ENCODE data around the gene PSMD7.
"Not testable (repeated sequence)": the region's sequence is repeated elsewhere in the genome, so short reads cannot be mapped to it uniquely, and the experiment has no call there.

PSMD7 gene

DNA sequence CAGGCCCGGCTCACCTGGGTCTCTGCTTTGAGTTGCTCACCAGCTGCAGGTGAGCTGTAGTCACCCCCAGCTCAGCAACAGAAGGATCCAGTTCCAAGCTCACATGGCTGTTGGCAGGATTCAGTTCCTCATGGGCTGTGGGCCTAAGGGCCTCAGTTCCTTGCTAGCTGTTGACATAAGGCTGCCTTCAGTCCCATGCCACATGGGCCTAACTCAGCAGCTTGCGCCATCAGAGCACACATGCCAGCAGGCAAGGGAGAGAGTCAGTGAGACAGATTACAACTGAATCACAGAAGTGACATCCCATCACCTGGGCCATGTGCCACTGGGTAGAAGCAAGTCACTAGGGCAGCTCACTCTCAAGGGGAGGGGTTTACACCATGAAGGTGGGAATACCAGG is 24.7 kb downstream of the PSMD7 start:
- no peak overlapping the region for H3K9ac ChIP-seq (ENCODE audit: low read depth, low read length)
- no peak overlapping the region for H3K27ac ChIP-seq (ENCODE audit: low read depth, low read length)
- peaks cover 12% of the 10 kb centered on the region for H3K36me3 ChIP-seq (ENCODE audit: insufficient read depth, low read length)
- H3K27me3 ChIP-seq (ENCODE audit: insufficient read depth, low read length), result no peaks in the 10 kb centered on the region
- H3K9me3 ChIP-seq (ENCODE audit: insufficient read depth, low read depth, low read length), result no peaks in the 10 kb centered on the region
- no peak overlapping the region for H3K4me3 ChIP-seq (ENCODE audit: low read length)
- WGBS, result 95% methylated on average over 2 of the region's 2 CpGs
- H3K4me1 ChIP-seq (ENCODE audit: insufficient read depth, low read length), result no peaks in the 10 kb centered on the region

DNA sequence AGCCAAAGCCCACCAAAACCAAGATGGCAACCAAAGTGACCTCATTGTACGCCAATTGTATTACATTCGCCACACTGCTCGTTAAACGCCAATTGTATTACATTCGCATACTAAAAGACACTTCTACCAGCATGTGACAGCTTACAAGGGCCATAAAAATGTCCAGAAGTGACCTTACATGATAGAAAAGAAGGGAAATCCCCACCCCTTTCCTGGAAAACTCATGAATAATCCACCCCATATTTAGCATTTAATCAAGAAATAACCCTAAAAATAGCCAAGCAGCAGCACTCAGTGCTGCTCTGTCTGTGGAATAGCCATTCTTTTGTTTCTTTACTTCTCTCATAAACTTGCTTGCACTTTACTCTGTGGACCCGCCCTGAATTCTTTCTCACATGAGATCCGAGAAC is 25.7 kb downstream of the PSMD7 start:
- Histone ChIP-seq H3K27me3 (ENCODE audit: insufficient read depth, low read length) (no peaks in the 10 kb centered on the region), H3K27ac (ENCODE audit: low read depth, low read length) (no peak overlapping the region), H3K4me1 (ENCODE audit: insufficient read depth, low read length) (no peaks in the 10 kb centered on the region), H3K4me3 (ENCODE audit: low read length) (no peak overlapping the region), H3K9ac (ENCODE audit: low read depth, low read length) (no peak overlapping the region), H3K9me3 (ENCODE audit: insufficient read depth, low read depth, low read length) (no peaks in the 10 kb centered on the region), H3K36me3 (ENCODE audit: insufficient read depth, low read length) (peaks cover 20% of the 10 kb centered on the region)
- WGBS, result 92% methylated on average over 7 of the region's 7 CpGs

DNA sequence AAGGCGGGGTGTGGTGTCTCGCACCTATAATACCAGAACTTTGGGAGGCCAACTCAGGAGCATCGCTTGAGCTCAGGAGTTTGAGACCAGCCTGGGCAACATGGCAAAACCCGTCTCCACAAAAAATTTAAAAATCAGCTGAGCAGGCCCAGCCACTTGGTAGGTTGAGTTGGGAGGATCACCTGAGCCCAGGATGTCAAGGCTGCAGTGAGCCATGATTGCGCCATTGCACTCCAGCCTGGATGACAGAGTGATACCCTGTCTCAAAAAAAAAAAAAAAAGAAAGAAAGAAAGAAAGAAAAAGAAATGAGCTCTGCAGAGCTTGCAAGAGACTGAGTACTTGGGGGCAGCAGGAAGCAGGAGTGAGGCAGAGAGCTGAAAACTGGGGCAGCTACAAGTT is 28.2 kb downstream of the PSMD7 start:
- H3K4me1 ChIP-seq (ENCODE audit: insufficient read depth, low read length); H3K4me3 ChIP-seq (ENCODE audit: low read length); H3K27me3 ChIP-seq (ENCODE audit: insufficient read depth, low read length); H3K9ac ChIP-seq (ENCODE audit: low read depth, low read length); H3K9me3 ChIP-seq (ENCODE audit: insufficient read depth, low read depth, low read length); H3K27ac ChIP-seq (ENCODE audit: low read depth, low read length): not testable (repeated sequence)
- WGBS, result 98% methylated on average over 5 of the region's 5 CpGs
- H3K36me3 ChIP-seq (ENCODE audit: insufficient read depth, low read length), result peaks cover 26% of the 10 kb centered on the region

DNA sequence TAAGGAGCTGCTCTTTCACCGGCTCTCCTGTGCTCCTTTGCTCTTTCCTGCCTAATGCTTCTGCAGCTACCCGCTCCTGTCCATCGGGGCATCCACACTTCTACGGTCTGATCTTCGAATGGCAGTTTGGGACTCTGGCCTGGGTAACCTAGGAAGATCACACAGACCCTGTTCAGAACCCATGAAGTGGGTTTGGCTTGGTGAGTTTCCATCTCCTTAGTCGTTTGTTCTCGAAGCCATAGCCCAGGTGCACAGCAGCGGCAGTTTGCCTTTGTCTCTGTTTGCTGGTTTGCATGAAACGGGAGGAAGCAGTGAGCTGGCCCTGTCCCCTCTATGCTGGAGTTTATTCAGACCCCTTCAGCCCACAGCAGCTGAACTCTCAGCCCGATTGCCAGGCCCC is 29.0 kb downstream of the PSMD7 start:
- H3K4me3 ChIP-seq (ENCODE audit: low read length), result no peak overlapping the region
- H3K27me3 ChIP-seq (ENCODE audit: insufficient read depth, low read length), result no peaks in the 10 kb centered on the region
- 95% methylated on average over 10 of the region's 10 CpGs for WGBS
- peaks cover 27% of the 10 kb centered on the region for H3K36me3 ChIP-seq (ENCODE audit: insufficient read depth, low read length)
- no peak overlapping the region for H3K27ac ChIP-seq (ENCODE audit: low read depth, low read length)
- no peak overlapping the region for H3K9ac ChIP-seq (ENCODE audit: low read depth, low read length)
- no peaks in the 10 kb centered on the region for H3K9me3 ChIP-seq (ENCODE audit: insufficient read depth, low read depth, low read length)
- no peaks in the 10 kb centered on the region for H3K4me1 ChIP-seq (ENCODE audit: insufficient read depth, low read length)

DNA sequence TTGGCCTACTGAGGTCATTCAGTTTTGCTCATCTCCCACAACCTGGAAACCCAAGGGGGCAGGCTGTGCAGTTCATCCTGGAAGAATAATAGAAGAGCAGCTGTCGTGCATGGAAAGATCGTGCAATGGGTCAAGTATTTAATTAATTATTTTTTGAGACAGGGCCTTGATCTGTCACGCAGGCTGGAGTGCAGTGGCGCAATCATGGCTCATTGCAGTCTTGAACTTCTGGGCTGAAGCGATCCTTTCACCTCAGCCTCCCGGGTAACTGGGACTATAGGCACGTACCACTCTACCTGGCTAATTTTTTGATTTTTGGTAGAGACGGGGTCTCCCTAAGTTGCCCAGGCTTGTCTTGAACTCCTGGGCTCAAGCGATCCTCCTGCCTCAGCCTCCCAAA is 31.7 kb downstream of the PSMD7 start:
- H3K9me3 ChIP-seq (ENCODE audit: insufficient read depth, low read depth, low read length); H3K9ac ChIP-seq (ENCODE audit: low read depth, low read length); H3K4me3 ChIP-seq (ENCODE audit: low read length); H3K27me3 ChIP-seq (ENCODE audit: insufficient read depth, low read length); H3K4me1 ChIP-seq (ENCODE audit: insufficient read depth, low read length); H3K27ac ChIP-seq (ENCODE audit: low read depth, low read length): not testable (repeated sequence)
- WGBS, result 97% methylated on average over 8 of the region's 9 CpGs
- H3K36me3 ChIP-seq (ENCODE audit: insufficient read depth, low read length), result peaks cover 50% of the 10 kb centered on the region

DNA sequence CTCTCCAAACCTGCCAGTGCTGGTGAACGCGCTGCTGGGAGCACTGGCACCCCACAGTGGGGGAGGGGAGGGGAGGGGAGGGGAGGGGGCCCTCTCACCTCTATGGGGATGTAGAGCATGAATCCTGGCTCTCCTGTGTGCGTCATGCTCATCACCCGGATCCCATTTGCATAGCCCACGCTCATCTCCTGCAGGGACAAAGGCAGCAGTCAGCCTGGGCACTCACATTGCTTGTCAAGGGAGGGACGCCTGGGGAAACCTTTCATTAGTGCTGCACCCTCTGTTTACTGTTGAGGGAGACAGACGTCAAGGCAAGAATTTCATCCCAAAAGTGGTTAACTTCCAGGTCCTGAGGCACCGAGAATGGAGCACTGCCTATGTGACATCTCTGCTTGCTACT is 35.9 kb downstream of the PSMD7 start:
- not testable (repeated sequence) for H3K4me3 ChIP-seq (ENCODE audit: low read length); H3K9ac ChIP-seq (ENCODE audit: low read depth, low read length); H3K27ac ChIP-seq (ENCODE audit: low read depth, low read length); H3K9me3 ChIP-seq (ENCODE audit: insufficient read depth, low read depth, low read length); H3K4me1 ChIP-seq (ENCODE audit: insufficient read depth, low read length); H3K27me3 ChIP-seq (ENCODE audit: insufficient read depth, low read length)
- H3K36me3 ChIP-seq (ENCODE audit: insufficient read depth, low read length), result peaks cover 40% of the 10 kb centered on the region
- WGBS, result 90% methylated on average over 6 of the region's 8 CpGs

DNA sequence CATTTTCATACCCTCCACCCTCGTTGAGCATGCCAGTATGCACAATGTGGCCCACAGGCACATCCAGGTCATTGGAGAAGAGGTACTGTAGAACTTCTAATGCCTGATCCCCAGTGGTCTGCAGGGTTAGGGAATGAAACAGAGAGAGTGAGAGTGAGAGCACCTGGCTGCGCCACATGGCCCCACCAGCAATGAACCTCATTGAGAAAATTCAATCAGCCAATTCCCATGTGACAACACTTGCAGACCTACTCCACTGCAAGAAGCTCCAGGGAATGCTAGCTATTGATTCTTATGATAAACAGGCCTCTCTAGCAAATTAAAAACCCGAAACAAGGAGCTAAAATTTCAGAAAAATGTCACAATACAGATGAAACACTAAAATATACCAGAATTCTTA is 40.9 kb downstream of the PSMD7 start:
- not testable (repeated sequence) for H3K4me3 ChIP-seq (ENCODE audit: low read length); H3K27ac ChIP-seq (ENCODE audit: low read depth, low read length); H3K9ac ChIP-seq (ENCODE audit: low read depth, low read length); H3K27me3 ChIP-seq (ENCODE audit: insufficient read depth, low read length); H3K4me1 ChIP-seq (ENCODE audit: insufficient read depth, low read length); H3K9me3 ChIP-seq (ENCODE audit: insufficient read depth, low read depth, low read length)
- peaks cover 47% of the 10 kb centered on the region for H3K36me3 ChIP-seq (ENCODE audit: insufficient read depth, low read length)
- WGBS, result 93% methylated on average over 2 of the region's 3 CpGs

DNA sequence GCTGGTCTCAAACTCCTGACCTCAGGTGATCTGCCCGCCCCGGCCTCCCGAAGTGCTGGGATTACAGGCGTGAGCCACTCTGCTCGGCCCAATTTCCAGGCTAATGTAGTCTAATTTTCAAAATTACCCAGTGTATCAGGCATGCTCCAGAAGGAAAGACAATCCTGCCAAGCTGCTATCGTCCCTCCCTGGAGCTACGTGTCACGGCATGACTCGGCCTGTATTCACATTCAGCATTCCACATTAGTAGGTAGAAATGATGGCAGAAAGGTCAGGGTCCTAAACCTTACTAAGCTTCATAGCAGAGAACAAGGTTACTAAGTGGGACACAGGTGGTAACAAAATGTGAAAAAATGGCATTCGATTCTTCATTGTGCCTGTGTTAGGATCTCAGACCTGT is 42.6 kb downstream of the PSMD7 start:
- H3K4me1 ChIP-seq (ENCODE audit: insufficient read depth, low read length); H3K27me3 ChIP-seq (ENCODE audit: insufficient read depth, low read length); H3K27ac ChIP-seq (ENCODE audit: low read depth, low read length); H3K9me3 ChIP-seq (ENCODE audit: insufficient read depth, low read depth, low read length); H3K4me3 ChIP-seq (ENCODE audit: low read length); H3K9ac ChIP-seq (ENCODE audit: low read depth, low read length): not testable (repeated sequence)
- H3K36me3 ChIP-seq (ENCODE audit: insufficient read depth, low read length), result peaks cover 48% of the 10 kb centered on the region
- 95% methylated on average over 6 of the region's 10 CpGs for WGBS

DNA sequence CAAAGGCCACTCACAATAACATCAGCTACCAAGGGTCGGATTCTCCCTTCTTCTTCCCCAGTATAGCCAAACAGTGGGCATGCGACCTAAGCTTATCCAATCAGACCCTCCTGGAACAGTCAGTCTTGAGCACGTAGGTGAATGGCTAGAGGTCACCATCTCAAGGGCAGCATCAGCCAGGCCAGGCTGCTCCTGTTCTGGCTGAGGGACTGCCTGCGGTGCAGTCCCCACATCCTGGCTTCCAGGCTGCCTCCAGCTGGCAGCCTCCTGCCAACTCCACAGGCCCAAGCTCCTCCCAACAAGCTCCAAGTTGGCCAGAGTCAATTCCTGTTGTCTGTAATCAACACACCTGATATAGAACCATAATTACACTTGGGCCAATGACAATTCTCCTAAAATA is 56.4 kb downstream of the PSMD7 start:
- not testable (repeated sequence) for H3K27me3 ChIP-seq (ENCODE audit: insufficient read depth, low read length); H3K9ac ChIP-seq (ENCODE audit: low read depth, low read length); H3K9me3 ChIP-seq (ENCODE audit: insufficient read depth, low read depth, low read length); H3K27ac ChIP-seq (ENCODE audit: low read depth, low read length); H3K4me3 ChIP-seq (ENCODE audit: low read length); H3K4me1 ChIP-seq (ENCODE audit: insufficient read depth, low read length)
- 93% methylated on average over 4 of the region's 4 CpGs for WGBS
- H3K36me3 ChIP-seq (ENCODE audit: insufficient read depth, low read length), result peaks cover 68% of the 10 kb centered on the region
